Posterior cingulate gyrus (tissue), 11 donors: ENCODE data around the gene VAV3.
"Not testable (repeated sequence)": the region's sequence is repeated elsewhere in the genome, so short reads cannot be mapped to it uniquely, and the experiment has no call there.

Experiments used
- DNase-seq, 10 donors: peaks; one replicate each; pipeline versions ENCODE4 v3.0.0 to v3.0.0-alpha.2; 2020 to 2021; ENCODE audit warnings: mixed read lengths in 3 of 10
- intact Hi-C: fragments of 100-400 bp; cut with DNase I; formaldehyde crosslinking; loops from one replicate; pipeline ENCODE4 v1.15.1; 2023

The VAV3 gene

DNA sequence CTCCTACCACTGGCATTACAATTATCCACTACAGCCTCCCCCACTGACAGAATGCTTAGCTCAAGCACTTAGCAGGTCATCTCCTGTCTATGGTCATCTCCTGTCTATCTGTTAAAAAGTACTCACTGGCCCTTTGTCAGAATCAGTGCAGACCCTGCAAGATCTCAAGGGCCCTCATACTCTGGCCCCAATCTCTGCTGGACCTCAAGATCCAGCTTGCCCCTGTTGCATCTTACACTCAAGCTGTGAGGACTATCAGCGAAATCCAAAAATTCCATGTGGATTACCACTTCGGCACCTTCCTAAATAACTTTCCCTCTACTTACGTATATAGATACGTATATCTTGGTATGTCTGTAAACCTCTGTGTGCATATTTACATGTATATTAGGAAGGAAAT lies 101.6 kb downstream of the VAV3 start:
- DNase-seq, result no peak
- intact Hi-C loops, result no loop called here

DNA sequence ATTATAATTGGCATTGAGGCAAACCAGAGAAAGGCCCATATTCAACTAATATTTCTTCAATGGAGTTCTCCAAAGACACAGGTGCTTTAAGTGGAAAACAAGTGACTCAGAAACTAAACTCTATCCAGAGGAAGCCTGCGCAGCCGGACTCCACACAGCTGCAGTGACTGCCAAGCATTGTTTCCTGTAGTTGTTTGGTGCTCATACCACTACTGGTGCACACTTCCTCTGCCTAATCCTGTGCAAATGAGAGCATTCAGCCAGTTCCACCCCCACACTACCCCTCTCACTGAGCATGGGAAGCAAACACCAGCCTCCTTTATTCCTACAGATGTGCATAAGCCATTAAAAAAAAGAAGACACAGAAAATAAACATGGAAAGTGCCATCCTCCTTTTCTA lies 102.9 kb downstream of the VAV3 start:
- DNase-seq, result no peak
- intact Hi-C loops, result no loop called here

DNA sequence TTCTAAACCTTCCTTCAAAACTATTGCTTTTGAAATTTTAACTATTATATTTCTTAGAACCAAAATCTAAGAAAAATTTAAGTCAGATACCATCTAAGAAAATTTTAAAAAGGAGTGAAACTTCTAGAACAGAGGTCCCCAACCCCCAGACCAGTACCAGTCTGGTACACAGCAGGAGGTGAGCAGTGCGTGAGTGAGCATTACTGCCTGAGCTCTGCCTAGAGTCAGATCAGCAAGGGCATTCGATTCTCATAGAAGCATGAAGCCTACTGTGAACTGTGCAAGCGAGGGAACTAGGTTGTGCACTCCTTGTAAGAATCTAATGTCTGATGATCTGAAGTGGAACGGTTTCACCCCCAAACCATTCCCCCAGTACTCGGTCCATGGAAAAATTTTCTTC lies 106.7 kb downstream of the VAV3 start:
- intact Hi-C loops, result no loop called here
- no peak for DNase-seq

DNA sequence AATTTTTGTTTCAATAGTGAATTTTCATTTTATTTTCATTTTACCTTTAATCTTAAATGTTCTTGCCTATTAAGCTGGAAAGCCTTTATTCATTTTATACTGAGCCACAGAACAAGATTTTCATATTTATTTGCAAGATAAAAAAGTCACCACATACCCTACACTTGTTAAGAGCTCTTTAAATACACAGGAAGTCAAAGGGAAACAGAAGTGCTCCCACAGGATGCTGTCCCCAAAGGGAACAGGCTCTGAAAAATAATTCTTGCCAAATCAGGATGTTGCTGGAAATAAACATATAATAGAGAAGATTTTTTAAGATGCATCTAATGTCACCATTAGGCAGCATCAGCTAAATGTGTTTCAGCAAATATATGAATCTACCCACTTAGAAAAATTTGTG lies 113.6 kb downstream of the VAV3 start:
- intact Hi-C loops, result no loop called here
- no peak for DNase-seq

DNA sequence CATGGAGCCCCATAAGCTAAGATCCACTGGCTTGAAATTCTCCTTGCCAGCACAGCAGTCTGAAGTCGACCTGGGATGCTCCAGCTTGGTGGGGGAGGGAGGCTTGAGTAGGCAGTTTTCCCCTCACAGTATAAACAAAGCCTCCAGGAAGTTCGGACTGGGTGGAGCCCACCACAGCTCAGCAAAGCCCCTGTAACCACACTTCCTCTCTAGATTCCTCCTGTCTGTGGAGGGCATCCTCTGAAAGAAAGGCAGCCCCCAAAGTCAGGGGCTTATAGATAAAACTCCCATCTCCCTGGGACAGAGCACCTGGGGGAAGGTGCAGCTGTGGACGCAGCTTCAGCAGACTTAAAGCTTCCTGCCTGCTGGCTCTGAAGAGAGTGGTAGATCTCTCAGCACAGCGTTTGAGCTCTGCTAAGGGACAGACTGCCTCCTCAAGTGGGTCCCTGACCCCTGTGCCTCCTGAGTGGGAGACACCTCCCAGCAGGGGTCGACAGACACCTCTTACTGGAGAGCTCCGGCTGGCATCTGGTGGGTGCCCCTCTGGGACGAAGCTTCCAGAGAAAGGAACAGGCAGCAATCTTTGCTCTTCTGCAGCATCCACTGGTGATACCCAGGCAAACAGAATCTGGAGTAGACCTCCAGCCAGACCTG lies 120.3 kb downstream of the VAV3 start:
- DNase-seq, intact Hi-C loops: not testable (repeated sequence)

DNA sequence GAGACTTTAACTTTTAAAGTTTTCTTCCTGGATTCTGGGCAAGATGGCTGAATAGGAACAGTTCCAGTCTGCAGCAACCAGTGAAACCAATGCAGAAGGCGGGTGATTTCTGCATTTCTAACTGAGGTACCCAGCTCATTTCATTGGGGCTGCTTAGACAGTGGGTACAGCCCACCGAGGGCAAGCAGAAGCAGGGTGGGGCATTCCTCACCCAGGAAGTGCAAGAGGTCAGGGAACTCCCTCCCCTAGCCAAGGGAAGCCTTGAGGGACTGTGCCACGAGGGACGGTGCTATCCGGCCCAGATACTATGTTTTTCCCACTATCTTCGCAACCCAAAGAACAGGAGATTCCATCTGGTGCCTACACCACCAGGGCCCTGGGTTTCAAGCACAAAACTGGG lies 121.0 kb downstream of the VAV3 start:
- no peak for DNase-seq
- intact Hi-C loops, result no loop called here

DNA sequence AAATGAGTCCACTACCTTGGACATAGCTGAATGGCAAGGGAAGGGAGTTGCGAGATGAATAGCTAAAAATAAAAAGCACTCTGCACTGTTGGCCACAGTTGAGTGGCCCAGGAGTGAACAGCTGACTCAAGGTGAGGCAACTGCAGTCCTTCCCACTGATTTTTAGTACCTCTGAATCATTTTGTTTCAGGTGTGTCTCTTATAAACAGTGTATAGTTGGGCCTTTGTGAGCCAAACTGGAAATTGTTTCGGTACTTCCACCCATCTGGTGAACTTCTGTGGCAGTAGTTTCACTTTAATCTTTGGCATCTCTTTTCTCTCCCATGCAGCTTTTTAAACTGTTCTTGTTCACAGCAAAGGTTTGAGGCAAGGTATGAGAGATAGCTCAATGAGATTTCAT lies 122.7 kb downstream of the VAV3 start:
- no peak for DNase-seq
- intact Hi-C loops, result no loop called here

DNA sequence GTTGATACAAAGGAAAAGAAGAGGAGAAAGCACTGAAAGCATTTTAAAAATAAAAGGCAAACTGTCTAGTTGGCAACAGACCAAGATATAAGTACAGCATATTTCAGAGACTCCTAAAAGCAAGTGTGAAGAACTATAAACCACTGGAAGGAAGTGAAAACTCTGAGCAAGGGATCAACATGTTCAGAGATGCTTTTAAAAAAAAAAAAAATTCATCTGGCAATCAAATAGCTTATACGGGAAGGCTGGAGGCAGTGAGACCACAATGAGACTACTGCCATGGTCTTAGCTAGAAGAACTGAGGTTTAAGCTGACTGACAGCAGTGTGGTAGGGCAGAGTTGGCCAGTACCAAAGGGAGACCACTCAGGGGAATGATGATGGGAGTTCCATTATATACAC lies 124.3 kb downstream of the VAV3 start:
- intact Hi-C loops, result no loop called here
- no peak for DNase-seq

DNA sequence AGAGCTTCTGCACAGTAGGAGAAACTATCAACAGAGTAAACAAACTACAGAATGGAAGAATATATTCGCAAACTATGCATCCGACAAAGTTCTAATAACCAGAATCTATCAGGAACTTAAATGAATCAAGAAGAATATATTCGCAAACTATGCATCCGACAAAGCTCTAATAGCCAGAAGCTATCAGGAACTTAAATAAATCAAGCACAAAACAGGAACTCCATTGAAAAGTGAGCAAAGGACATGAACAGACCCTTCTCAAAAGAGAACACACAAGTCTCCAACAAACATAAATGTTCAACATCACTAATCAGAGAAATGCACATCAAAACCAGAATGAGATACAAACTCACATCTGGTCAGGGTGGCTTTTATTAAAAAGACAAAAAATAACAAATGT lies 126.9 kb downstream of the VAV3 start:
- DNase-seq, result no peak
- intact Hi-C loops, result no loop called here

DNA sequence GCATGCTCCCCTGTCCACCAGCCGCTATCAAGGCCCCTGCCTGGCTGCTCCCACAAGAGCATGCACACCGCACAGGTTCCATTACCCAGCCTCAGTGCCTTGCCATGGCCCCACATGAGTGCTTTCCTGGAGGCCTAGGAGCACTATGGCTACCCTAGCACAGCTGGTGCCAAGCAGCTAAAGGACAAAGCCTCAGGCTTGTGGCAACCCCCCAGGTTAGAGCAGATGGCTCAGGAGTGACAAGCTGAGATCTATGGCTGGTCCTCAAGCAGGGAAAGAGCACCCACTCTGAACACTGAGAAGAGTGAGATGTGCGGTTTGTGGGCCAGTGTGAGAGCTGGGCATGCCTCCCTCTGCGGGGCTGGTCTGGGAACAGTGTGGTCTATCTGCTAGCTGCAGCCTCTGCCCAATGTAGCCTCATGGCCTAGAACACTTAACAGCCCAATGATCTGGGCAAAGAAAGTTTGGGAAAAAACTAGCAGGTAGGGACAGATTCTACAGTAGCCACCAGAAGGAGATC lies 129.8 kb downstream of the VAV3 start:
- DNase-seq, result peak in 2 of 10 donors; percentile 38 to 67
- intact Hi-C loops, result no loop called here

DNA sequence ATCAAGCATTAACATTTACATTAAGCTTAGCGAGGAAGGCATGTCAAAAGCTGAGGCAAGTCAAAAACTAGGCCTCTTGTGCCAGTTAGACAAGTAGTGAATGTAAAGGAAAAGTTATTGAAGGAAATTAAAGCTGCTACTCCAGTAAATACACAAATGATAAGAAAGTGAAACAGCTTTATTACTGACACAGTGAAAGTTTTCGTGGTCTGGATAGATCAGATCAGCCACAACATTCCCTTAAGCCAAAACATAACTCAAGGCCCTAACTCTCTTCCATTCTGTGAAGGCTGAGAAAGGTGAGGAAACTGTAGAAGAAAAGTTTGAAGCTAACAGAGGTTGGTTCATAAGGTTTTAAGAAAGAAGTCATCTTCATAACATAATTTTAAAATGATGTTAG lies 131.9 kb downstream of the VAV3 start:
- no peak for DNase-seq
- intact Hi-C loops, result no loop called here

DNA sequence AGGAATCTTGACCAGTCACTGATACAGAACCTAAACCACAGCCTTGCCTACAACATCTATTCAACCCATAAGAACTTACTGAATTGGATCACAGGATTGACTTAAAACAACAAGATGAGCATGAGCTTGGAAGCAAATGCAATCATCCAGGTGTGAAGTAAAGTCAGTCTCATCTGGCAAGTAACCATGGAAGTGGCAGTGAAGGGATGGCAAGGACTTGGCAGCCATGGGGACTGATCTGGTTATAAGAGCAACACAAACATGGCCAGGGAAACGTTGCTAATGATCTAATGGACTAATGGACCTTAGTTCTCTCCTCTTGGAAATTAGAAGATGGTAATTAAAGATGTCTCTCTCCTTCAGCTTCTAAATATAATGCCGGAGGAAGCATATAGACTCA lies 133.1 kb downstream of the VAV3 start:
- DNase-seq, result no peak
- intact Hi-C loops, result no loop called here

DNA sequence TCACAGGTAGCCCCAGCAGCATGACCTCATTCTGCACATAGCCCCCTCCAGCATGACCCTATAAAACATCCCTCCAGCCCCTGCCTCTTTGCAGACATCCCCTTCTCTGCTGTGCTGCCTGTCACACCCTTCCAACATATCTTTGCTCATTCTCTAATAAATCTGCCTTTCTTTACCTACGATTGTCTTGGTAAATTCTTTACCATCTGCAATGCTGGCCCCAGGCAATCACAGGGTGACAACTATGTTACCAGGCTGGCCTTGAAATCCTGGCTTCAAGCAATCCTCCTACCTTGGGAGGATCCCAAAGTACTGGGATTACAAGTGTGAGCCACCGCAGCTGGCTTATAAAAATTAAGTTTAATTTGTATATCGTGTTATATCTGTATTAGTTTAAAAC lies 134.5 kb downstream of the VAV3 start:
- intact Hi-C loops, result no loop called here
- DNase-seq, result no peak

DNA sequence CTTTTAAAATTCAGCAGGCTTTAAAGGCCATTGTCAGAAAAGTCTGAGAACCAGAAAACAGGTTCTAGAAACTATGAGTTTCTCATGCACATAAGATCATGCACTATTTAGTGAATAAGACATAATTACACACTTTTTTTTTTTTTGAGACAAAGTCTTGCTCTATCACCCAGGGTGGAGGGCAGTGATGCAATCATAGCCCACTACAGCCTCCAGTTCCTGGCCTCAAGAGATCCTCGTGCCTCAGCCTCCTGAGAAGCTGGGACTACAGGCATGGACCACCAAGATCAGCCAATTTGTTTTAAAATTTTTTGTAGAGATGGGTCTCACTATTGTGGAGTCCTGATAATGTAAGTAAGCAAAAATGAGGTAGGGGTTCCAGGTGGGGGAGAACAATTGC lies 134.9 kb downstream of the VAV3 start:
- intact Hi-C loops, result no loop called here
- no peak for DNase-seq

DNA sequence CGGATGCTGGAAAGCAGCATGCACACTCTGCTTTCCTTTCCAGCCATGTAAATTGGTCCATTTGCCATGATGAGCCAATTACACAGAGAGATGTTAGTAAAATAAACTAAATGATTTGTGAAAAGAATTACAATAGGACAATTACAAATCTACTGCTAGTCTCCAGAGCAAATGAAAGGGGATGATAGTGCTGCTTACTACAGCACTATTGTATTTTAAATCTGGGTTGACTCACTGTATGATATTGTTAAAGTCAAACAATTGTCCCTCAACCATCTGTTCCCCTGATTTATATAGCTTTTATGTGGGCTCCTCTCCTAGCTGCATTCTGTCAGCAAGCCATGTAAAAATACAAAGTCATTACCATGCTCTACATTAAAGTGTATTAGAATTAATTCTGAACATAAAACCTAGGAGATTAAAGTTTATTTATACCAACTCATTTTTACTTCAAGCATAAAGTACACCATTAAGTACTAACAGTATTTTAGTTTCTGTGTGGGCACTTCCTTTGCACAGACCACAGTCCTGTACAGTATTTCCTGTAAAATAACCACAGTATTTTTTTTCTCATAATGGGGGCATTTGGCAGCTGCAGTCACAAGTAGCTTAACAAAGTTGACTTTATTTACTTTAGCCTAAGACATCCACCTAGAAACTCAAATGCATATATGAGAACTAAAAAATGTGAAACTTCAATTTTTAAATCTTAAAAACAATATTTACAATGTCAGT lies 135.8 kb downstream of the VAV3 start:
- DNase-seq, result no peak
- intact Hi-C loops, result no loop called here

DNA sequence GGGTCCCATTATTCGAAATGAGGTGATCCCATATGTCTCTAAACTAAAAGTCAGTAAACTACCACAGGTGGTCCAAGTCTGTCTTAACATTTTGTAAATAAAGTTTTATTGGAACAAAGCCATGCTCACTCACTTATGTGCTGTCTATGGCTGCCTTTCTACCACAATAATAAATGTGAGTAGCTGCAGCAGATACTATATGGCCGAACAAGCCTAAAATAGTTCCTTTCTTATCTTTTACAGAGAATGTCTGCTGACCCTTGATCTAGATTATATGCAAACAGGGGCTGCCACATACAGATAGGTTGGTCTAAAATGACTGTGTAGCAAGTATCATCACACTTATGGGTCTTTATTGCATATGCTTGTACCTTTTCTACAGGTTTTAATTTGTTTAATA lies 140.0 kb downstream of the VAV3 start:
- no peak for DNase-seq
- intact Hi-C loops, result no loop called here

DNA sequence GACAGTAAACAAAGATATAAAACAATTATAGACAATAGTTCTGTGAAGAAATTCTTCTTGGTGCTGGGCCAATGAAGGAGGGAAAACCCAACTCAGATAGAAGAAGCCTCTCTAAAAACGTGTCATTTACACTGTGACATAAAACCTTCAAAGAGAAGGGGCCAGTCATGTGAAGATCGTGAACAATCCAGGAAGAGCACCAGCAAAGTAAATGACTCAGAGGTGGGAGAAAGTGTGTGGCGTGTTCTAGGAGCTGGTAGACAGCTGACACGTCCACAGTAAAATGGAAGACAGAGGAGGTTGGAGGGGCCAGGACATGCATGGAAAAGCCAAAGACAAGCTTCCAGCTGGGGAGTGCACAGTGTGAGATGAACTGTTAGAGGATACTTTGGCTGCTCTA lies 143.6 kb downstream of the VAV3 start:
- intact Hi-C loops, result no loop called here
- no peak for DNase-seq

DNA sequence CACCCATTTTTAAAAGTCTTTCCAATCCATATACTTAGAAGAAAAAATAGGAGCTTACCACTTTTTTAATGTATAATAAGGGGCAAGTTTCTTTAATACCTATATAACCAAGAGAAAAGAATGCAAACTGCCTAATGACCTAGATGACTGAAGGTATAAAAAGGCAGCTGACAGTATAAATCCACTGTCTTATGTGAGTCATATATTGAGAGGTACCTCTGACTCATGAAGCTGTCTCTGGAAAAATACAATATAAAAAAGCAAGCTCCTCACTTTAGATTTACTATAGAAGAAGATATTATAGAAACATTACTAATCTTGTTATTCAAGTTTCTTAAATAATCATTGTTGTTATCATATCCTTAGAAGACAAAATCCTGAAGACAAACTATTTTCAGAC lies 144.2 kb downstream of the VAV3 start:
- no peak for DNase-seq
- intact Hi-C loops, result no loop called here

DNA sequence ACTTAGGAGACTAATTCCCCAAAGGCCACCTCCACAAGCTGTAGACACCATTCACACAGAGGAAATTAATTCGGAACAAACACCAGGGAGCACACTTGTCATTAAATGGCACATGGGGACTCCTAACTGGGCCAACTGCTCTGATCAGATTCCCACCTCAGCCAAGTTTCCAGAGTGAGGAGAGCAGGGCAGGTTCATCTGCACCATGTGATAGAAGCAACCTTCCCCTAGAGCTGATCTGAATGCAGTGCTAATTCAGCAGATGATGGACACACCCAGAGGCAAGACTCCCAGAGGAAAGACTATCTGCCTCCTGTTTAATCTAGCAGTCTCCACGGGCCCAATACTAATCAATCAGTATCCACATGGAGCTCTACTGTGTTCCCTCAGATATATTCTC lies 147.0 kb downstream of the VAV3 start:
- DNase-seq, result no peak
- intact Hi-C loops, result no loop called here

DNA sequence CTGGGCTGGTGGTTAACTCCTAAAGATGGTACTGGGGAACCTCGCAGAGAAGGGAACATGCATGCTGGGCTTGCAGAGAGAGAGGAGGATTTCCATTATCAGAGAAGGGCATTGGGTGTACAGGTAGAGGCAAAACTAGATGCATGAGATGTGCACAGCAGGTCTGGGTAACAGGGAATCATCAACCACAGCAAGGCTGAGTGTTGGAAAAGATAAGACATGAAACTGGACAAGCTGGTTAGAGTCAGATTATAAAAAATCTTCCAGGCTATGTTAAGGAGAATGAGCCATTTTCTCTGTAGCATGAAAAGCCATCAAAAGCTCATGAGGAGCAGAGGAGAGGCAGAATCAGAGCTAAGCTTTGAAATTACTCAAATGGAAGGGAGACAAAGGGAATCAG lies 147.8 kb downstream of the VAV3 start:
- DNase-seq, result no peak
- intact Hi-C loops, result no loop called here

DNA sequence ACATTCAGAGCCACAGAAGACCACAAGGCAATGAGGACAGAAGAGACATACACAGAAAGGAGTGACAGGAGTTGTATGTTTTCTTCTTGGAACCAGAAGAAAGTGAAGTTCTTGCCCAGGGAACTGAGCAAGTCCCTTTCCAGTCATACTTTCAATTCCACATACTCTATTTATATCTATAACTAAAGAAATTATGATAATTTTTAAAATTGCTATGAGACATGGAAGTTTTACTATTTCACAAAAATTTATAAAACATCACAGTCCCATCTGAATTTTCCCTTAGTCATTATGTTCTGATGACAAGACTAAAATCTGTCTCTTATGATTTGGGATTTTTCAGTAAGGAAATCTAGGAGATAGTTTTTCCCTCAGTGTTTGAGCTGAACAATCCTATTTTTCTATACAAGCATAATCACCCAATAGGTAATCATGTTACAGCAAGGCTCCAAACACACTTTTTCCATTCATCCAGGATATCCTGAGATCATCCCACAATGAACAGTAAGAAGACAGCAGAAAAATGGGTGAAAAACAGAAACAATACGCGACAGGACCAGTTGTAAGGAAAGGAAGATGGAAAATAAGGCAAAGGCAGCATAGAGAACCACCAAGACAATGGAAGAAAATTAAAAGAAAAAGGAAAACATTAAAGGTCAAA lies 154.6 kb downstream of the VAV3 start:
- no peak for DNase-seq
- intact Hi-C loops, result no loop called here

DNA sequence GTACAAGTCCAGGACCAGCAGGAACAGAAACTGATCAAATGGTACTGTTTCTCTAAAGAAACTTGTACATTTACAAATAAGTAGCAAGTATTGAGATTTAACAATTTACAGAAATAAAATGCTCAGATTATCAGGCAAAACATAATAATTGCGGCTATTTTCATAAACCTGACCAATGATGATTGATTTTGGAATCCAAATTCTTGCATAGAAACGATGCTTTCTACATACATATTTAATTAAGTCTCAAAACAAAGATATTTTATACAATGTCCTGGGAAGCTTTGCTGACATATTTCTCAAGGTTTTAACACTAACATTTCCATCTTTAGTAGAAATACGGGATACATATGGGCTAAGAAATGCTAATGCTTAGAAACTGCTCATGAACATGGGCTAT lies 157.1 kb downstream of the VAV3 start:
- intact Hi-C loops, result no loop called here
- no peak for DNase-seq
